ENCODE results near the gene FHIT. TPM values are rescaled to one million over a fixed set of nuclear protein-coding genes. Genes with fewer than 3 reads are reported as not detected.

Gene FHIT
- polyA plus RNA-seq, 12 donors: 3.8 to 10.9 (median 5.4) TPM; not detected in 2

- no peak for DNase-seq
These were observed 79.0 kb downstream of the FHIT start for GRCh38 chr3:61172203-61172602.

DNA sequence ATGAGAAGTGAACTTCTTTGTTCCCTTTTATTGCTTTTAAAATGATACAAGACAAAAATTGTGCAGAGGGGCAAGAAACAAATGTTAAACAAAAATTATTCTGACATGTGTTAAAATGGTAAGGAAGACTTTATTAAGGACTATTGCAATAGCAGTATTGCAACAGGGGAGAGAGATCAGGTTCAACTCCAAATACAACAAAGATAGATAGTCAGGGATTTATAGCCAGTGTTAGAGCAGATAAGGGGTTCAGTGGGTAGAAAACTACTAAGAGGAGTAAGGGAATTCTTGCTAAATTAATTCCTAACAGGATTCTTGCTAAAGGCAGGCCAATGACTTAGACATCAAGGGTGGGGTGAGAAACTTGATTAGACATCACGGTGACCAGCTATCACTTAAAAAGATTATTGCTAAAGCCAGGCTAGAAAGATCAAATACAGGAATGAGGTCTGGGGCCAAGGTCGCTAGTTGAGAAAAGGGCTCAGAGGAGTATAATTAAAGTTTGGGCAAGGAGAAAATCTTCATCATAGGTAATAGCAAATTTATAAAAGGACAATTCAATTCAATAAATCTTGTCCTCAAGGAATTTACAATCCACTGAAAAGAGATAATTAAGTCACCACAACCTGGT is 81.5 kb downstream of the FHIT start:
- DNase-seq: no peak

DNA sequence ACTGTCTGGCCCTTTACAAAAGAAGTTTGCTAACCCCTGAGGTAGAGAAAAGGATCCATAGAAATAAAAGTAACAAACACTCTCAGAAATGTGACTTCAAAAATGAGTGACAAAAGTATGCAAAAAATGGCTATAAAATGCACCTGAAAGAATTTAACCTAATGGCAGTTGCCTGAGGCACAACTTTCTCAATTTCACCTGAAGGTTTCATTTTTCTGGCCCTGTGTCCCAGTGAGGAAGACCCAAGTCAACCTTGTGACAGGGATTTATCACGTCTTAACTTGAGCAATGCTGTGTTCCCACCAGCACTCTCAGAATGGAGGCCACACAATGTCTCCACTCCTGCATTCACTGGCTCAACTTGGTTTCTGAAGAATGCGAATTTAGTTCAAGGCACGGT is 83.0 kb downstream of the FHIT start:
- DNase-seq: no peak

- no peak for DNase-seq
These were observed 88.3 kb downstream of the FHIT start for GRCh38 chr3:61162965-61163364.

DNA sequence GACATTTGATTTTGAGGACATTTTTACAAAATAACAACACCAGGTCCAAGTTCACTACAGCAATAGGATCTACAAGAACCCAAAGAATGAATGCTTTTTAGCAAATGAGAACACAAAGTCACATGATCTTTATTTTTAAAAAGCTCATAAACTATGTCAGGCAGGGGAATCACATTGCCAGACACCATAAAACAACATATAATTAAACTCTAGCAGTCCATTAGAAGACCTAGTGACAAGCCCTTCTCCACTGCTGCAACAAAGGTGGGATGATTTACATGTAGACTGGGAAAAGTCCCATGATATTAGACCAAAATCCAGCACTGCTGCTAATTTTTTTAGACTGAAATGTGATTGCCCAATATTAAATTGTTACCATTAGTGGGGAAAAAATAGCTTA is 92.6 kb downstream of the FHIT start:
- no peak for DNase-seq

GRCh38 chr3:61158216-61158615 is 93.0 kb downstream of the FHIT start:
- DNase-seq: no peak

DNA sequence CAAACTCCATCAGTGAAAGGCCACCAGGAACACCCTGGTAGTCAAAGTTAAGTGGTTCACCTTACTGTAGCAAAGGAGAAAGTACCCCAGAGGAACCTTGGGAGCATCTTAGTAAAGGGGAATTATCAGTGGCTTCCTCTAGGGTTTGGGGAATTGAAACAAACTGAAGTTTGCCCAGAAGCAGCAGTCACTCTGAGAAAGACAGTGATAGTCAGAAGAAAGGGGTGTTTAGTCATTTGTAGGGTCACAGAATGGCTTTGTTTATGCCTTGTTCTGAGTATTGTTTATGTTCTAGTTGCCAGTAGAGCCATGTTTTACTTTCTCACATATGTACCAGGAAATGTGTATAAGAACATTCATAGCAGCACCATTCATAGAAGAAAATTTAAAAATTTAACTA is 93.8 kb downstream of the FHIT start:
- no peak for DNase-seq

DNA sequence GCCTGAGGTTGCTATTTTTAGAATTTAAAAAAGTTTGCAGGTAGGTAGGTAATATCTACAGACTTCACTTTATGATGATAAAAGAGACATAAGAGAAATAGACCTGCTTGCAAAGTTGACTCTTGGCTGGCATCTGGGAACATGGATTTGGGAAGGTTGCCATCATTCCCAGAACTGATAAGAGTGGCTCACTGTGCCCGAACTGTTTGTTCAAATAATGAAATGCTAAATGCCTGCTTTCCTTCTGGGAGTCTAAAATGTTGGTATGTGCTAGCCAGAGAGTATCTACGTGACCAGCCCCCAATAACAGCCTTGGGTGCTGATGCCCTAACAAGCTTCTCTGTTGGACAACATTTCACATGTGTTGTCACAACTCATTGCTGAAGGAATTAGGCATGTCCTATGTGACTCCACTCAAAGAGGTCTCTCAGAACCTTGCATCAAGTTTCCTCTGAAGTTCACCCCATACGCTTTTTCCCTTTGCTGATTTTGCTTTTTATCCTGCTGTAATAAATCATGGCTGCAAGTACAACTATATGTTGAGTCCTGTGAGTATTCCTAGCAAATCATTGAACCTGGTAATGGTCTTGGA is 95.5 kb downstream of the FHIT start:
- DNase-seq: no peak

DNA sequence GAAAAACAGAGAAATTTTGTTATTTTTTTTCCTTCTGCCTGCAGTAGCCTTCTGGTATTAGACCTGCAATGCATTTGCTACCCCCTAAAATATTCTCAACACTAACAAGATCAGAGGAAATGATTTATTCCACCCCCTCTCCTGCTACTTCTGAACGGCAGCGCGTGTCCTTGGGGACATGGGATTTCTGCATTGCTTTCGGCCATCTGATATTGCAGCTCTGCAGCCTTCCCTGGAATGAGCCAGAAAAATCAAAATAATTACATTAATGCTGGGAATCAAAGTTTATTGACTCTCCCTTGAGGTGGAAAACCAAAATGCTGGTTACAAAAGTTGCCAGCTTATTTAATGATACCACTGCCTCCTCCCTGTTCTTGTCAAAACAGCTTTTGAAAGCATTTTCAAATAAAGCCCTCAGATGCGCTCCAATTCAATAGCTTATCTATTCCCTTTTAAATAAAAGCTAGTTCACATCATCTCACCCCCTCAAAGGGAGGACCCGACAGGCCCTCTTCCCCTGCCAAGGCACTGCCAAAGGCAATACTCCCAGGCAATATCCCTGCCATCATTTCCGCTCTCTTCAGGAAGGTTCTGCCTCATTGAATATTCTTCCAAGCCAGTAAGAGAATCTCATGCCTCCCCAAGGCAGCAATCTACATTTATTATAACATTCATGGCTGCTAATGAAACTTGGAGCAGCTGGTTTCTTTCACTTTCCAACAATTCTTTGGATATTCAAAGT is 96.6 kb downstream of the FHIT start:
- DNase-seq: no peak

GRCh38 chr3:61152071-61152470 is 99.2 kb downstream of the FHIT start:
- no peak for DNase-seq

DNA sequence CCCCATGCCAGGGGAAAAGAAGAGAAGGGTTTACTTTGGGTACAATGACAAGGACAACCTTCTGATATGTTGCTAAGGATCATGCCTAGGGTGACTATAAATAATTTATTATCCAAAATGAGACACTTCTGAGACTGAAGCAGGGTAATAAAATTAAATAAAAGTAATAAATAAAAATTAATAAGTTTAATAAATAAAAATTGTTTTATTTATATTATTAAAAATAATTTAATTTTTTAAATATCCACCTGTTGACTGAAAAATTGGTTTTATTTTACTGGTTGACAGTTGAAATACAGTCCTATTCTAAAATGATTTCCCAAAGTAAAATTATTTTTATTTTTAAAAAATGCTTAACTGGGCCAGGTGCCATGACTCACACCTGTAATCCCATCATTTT is 102.0 kb downstream of the FHIT start:
- DNase-seq: no peak

GRCh38 chr3:61146010-61146890 is 105.0 kb downstream of the FHIT start:
- DNase-seq: no peak

DNA sequence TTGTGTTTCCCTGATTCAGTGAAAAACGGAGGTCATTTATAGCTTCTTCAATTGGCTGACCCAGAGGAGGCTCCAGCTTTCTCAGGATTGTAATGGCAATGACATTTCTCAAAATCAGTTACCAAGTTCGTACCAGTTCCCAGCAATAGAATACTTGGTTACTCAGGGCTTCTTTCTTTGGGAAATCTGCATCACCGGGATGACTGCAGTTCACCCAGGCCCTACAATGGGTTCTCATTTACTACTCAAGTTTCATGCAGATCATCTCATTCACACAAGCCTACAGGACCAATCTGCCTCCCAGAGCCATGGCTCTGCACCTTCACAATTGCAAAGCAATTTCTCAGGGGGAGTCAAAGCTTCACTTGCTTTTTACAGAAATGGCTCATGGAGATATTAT is 109.6 kb downstream of the FHIT start:
- DNase-seq: no peak

DNA sequence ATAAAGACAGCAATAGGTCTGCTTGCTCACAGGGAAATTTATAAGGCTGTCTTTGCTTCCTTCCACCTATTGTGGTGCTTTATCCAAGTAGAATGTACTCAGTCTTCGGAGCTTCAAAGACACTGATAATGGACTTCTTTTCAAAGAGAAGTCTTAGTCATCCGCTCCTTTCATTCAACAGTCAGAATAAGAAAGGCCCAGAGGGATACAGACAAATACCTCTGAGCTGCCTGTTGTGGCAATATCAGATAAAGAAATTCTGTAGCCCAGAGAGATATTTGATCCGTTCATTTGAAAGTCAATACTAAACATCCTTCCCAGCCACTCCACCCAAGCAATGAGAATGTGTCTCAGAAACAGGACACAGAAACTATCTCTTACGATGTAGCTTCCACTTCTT is 110.0 kb downstream of the FHIT start:
- no peak for DNase-seq

- no peak for DNase-seq
These were observed 111.6 kb downstream of the FHIT start for GRCh38 chr3:61139686-61140085.

- DNase-seq: no peak
These were observed 112.9 kb downstream of the FHIT start for GRCh38 chr3:61138401-61138800.

DNA sequence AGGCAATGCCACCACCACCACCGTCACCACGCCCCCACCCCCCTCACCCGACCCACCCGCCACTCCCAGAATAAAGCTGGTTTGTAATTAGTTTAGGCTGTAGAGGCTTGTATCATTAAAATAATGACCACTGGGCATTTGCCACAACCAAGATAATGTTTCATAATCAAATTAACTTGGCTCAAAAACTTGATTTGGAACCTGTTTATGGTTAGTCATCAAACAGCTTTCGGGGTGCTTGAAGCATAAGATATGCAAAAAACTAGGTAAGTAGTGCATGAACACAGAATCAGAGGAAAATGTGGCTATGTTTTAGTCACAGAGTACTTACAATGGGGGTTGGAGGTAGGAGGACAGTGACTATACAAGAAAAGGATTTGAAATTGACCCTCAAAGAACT is 115.1 kb downstream of the FHIT start:
- DNase-seq: no peak

DNA sequence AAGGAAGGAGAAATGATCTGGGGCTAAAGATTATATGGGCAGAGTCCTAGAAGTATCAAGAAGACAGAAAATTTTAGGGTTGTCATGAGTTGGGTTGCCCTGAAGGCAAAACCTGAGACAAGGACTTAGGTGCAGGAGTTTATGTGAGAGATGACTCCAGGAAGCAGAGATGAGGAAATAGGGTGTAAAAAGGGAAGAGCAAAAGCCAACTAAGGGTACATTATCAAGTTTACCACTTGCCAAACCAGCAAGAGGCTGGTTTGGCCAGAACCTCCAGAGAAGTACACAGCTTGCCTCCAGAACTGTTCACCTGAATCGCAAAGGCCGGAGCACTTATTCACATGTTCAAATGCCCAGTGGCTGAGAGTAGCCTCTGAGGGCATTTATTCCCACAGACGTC is 116.7 kb downstream of the FHIT start:
- DNase-seq: no peak

- no peak for DNase-seq
These were observed 119.2 kb downstream of the FHIT start for GRCh38 chr3:61132062-61132461.

GRCh38 chr3:61118830-61119229 is 132.4 kb downstream of the FHIT start:
- DNase-seq: no peak

- DNase-seq: no peak
These were observed 134.0 kb downstream of the FHIT start for GRCh38 chr3:61117045-61117898.

Measured in muscle of arm (tissue), 12 donors.